ENCODE results near the gene NMB. TPM values are rescaled to one million over a fixed set of nuclear protein-coding genes. Genes with fewer than 3 reads are reported as not detected.
"Not testable (repeated sequence)": the region's sequence is repeated elsewhere in the genome, so short reads cannot be mapped to it uniquely, and the experiment has no call there.

Gene NMB
- total RNA-seq, 4 donors from 2014 or later: 3.6 to 7.4 (median 5.1) TPM

GRCh38 chr15:84697236-84697990 is 39.4 kb upstream of the NMB start:
- H3K4me3 ChIP-seq: no peak overlapping the region
- H3K4me1 ChIP-seq: peaks cover 3 to 18% (median 11%) of the 10 kb centered on the region in 4 donors
- TF ChIP-seq EP300 (IDR thresholded peaks at IDR 0.05) (no peak), POLR2A (IDR thresholded peaks at IDR 0.05; ENCODE audit: low read depth) (no peak)
- 45% methylated on average over 1 of the region's 1 CpG for WGBS
- no peaks in the 10 kb centered on the region for H3K9me3 ChIP-seq
- DNase-seq (ENCODE audit: extremely low spot score): no peak
- H3K27ac ChIP-seq (replicated peaks in 1 of 4): no peak overlapping the region
- no peaks in the 10 kb centered on the region for H3K36me3 ChIP-seq
- intact Hi-C loops (cut with DNase I): no loop called here
- H3K27me3 ChIP-seq: no peaks in the 10 kb centered on the region

GRCh38 chr15:84696757-84697156 is 38.8 kb upstream of the NMB start:
- no peak overlapping the region for H3K27ac ChIP-seq (replicated peaks in 1 of 4)
- intact Hi-C loops (cut with DNase I): no loop called here
- no peaks in the 10 kb centered on the region for H3K9me3 ChIP-seq
- TF ChIP-seq CTCF (IDR thresholded peaks at IDR 0.05): no peak
- no peak for TF ChIP-seq EP300 (IDR thresholded peaks at IDR 0.05)
- TF ChIP-seq POLR2A (IDR thresholded peaks at IDR 0.05; ENCODE audit: low read depth): no peak
- no peak for TF ChIP-seq POLR2AphosphoS5 (IDR thresholded peaks at IDR 0.05)
- no peak overlapping the region for H3K4me3 ChIP-seq
- peaks cover 0 to 19% (median 8%) of the 10 kb centered on the region in 4 donors for H3K4me1 ChIP-seq
- H3K27me3 ChIP-seq: no peaks in the 10 kb centered on the region
- WGBS: 90% methylated on average over 4 of the region's 4 CpGs
- no peak for DNase-seq (ENCODE audit: extremely low spot score)
- H3K36me3 ChIP-seq: no peaks in the 10 kb centered on the region

GRCh38 chr15:84690342-84690741 is 32.3 kb upstream of the NMB start:
- DNase-seq (ENCODE audit: extremely low spot score): no peak
- intact Hi-C loops (cut with DNase I): no loop called here
- H3K4me1 ChIP-seq: peaks cover 0 to 14% (median 8%) of the 10 kb centered on the region in 4 donors
- TF ChIP-seq POLR2AphosphoS5 (IDR thresholded peaks at IDR 0.05) (no peak), CTCF (IDR thresholded peaks at IDR 0.05) (no peak), POLR2A (IDR thresholded peaks at IDR 0.05; ENCODE audit: low read depth) (no peak)
- no peak overlapping the region for H3K27ac ChIP-seq (replicated peaks in 1 of 4)
- no peak overlapping the region for H3K4me3 ChIP-seq
- H3K9me3 ChIP-seq: no peaks in the 10 kb centered on the region
- H3K36me3 ChIP-seq: peaks cover 0 to 50% (median 33%) of the 10 kb centered on the region in 4 donors
- WGBS: 96% methylated on average over 8 of the region's 8 CpGs
- no peaks in the 10 kb centered on the region for H3K27me3 ChIP-seq

GRCh38 chr15:84689858-84690257 is 31.9 kb upstream of the NMB start:
- Histone ChIP-seq H3K4me3 (no peak overlapping the region), H3K4me1 (peaks cover 0 to 11% (median 7%) of the 10 kb centered on the region in 4 donors), H3K9me3 (no peaks in the 10 kb centered on the region), H3K27me3 (no peaks in the 10 kb centered on the region), H3K36me3 (peaks cover 0 to 55% (median 34%) of the 10 kb centered on the region in 4 donors), H3K27ac (replicated peaks in 1 of 4) (no peak overlapping the region)
- intact Hi-C loops (cut with DNase I): no loop called here
- no peak for DNase-seq (ENCODE audit: extremely low spot score)
- no peak for TF ChIP-seq CTCF (IDR thresholded peaks at IDR 0.05)
- no peak for TF ChIP-seq POLR2AphosphoS5 (IDR thresholded peaks at IDR 0.05)
- no peak for TF ChIP-seq POLR2A (IDR thresholded peaks at IDR 0.05; ENCODE audit: low read depth)
- no peak for TF ChIP-seq EP300 (IDR thresholded peaks at IDR 0.05)
- WGBS: 92% methylated on average over 4 of the region's 4 CpGs

- H3K9me3 ChIP-seq; H3K4me1 ChIP-seq; DNase-seq (ENCODE audit: extremely low spot score); H3K4me3 ChIP-seq; H3K27ac ChIP-seq (replicated peaks in 1 of 4); H3K27me3 ChIP-seq; intact Hi-C loops (cut with DNase I): not testable (repeated sequence)
- H3K36me3 ChIP-seq: peaks cover 0 to 80% (median 48%) of the 10 kb centered on the region in 4 donors
- 92% methylated on average over 7 of the region's 7 CpGs for WGBS
Measured at GRCh38 chr15:84686446-84686845, 28.4 kb upstream of the NMB start.

- DNase-seq (ENCODE audit: extremely low spot score): no peak
- Histone ChIP-seq H3K36me3 (peaks cover 0 to 83% (median 54%) of the 10 kb centered on the region in 4 donors), H3K4me1 (no peaks in the 10 kb centered on the region), H3K27ac (replicated peaks in 1 of 4) (no peak overlapping the region), H3K27me3 (no peaks in the 10 kb centered on the region), H3K4me3 (no peak overlapping the region), H3K9me3 (no peaks in the 10 kb centered on the region)
- WGBS: 68% methylated on average over 5 of the region's 5 CpGs
- intact Hi-C loops (cut with DNase I): no loop called here
- TF ChIP-seq POLR2AphosphoS5 (IDR thresholded peaks at IDR 0.05) (no peak), EP300 (IDR thresholded peaks at IDR 0.05) (no peak), POLR2A (IDR thresholded peaks at IDR 0.05; ENCODE audit: low read depth) (no peak), CTCF (IDR thresholded peaks at IDR 0.05) (no peak)
Measured at GRCh38 chr15:84685304-84685703, 27.3 kb upstream of the NMB start.

Measured in esophagus muscularis mucosa (tissue), 4 donors.